H1 (cell line): ENCODE data around the gene NOL9. TPM values are rescaled to one million over a fixed set of nuclear protein-coding genes. Genes with fewer than 3 reads are reported as not detected.

ENCODE experiments used
- CTBP2 ChIP-seq: IDR thresholded peaks from 2 replicates; pipeline ENCODE4 v1.7.0; 2011; ENCODE audit warnings: borderline replicate concordance, mild to moderate bottlenecking, moderate library complexity, mixed read lengths, low read length; ENCODE audit not compliant: insufficient read depth, insufficient read length
- KDM4A ChIP-seq: IDR thresholded peaks from one replicate; pipeline ENCODE4 v1.7.1; 2012; ENCODE audit warnings: low read depth, mild to moderate bottlenecking, moderate library complexity, low read length, inconsistent platforms; ENCODE audit not compliant: severe bottlenecking
- polyA plus RNA-seq, 7 experiments: library from polyadenylated mRNA; depleted of rRNA in 3 of 7; stranded (reverse) in 5 of 7; unstranded in 2 of 7; fragments of >200 nt in 5 of 7; fragments of 200-250 nt in 2 of 7; gene quantifications; 1 replicate in 5 of 7; 2 replicates in 1 of 7; 4 replicates in 1 of 7; pipeline versions ENCODE4 v1.2.1 to v1.2.3, GENCODE V29; 2011 to 2013; ENCODE audit warnings: missing spikeins in 2 of 7, mixed read lengths in 2 of 7
- total RNA-seq: library from RNA; stranded (reverse); fragmentation: NEBNext Ultra II Directional; extraction: Animal tissue kit (Norgen Biotek cat#: 25700); gene quantifications from 2 replicates; pipeline ENCODE4 v1.2.1, GENCODE V29; 2021

NOL9 gene
- total and polyA plus RNA-seq, 2 of the 8 experiments (the other 6 are each of a cell fraction or from before 2014, with no cell fraction given), result 17.1 to 38.1 TPM

DNA sequence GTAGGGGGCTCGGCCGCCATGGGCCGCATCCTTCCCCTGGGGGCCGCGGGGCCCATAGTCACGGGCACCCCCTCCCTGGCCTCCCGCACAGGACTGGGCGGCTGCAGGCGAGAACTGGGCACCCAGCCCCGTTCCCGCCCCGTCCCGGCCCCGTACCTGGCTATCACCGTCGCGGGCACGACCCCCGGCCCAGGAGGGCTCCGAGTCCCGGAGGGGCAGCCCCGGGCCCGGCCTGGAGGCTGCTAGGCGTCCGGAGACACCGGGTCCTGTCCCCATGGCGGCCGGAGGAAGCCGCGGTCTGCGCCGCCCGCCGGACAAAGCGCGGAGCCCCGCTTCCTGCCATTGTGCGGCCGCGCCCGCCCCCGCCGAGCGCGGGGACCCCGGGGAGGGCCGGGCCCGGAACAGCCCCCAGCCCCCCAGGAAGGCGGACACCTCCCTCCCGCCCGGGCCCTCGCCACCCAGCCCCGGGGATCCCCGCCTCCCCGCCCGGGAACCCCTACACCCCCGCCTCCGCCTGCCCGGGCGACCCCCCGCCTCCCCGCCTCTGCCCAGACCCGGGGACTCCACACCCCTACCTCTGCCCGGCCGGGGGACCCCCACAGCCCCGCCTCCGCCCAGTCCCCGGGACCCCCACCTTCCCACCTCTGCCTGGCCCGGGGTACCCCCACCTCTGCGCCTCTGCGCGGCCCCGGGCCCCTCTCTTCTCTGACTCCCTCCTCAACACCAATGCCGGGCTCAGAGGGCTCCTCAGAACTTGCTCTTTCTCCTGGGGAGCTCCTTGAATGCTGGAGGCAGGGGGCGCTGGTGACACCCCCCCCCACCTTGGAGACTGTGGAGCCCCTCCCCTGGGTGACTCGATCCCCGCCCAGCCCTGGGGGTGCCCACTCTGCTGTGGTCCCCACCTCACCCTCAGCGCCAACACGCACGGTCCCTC is 68.9 kb downstream of the NOL9 start (continued):
- TF ChIP-seq KDM4A (peak; percentile 68), CTBP2 (no peak)
